ENCODE data around the gene GPR89A.
"Not testable (repeated sequence)": the region's sequence is repeated elsewhere in the genome, so short reads cannot be mapped to it uniquely, and the experiment has no call there.

Gene GPR89A

GRCh38 chr1:145708063-145708462, 100.3 kb downstream of the GPR89A start:
- Histone ChIP-seq H3K4me1 (ENCODE audit: insufficient read depth, insufficient read length) (peaks cover 10% of the 10 kb centered on the region), H3K27me3 (ENCODE audit: insufficient read depth, insufficient read length) (no peaks in the 10 kb centered on the region), H3K4me3 (ENCODE audit: insufficient read length, low read depth) (no peak overlapping the region), H3K36me3 (ENCODE audit: insufficient read depth, insufficient read length, low read length) (no peaks in the 10 kb centered on the region), H3K9me3 (ENCODE audit: insufficient read depth, low read length) (no peaks in the 10 kb centered on the region), H3K9ac (ENCODE audit: insufficient read length, low read depth) (no peak overlapping the region)
- TF ChIP-seq SUZ12 (IDR thresholded peaks at IDR 0.05; ENCODE audit: extremely low read depth, insufficient read depth, insufficient read length) (no peak), ZNF274 (IDR thresholded peaks at IDR 0.05; ENCODE audit: low read depth, low read length) (no peak), YY1 (IDR thresholded peaks at IDR 0.05; ENCODE audit: insufficient read depth, insufficient read length) (no peak)
- DNase-seq (ENCODE audit: low read depth, low spot score): no peak

- no peak for DNase-seq (ENCODE audit: low read depth, low spot score)
- Histone ChIP-seq H3K27me3 (ENCODE audit: insufficient read depth, insufficient read length) (no peaks in the 10 kb centered on the region), H3K9me3 (ENCODE audit: insufficient read depth, low read length) (no peaks in the 10 kb centered on the region), H3K4me1 (ENCODE audit: insufficient read depth, insufficient read length) (peaks cover 15% of the 10 kb centered on the region), H3K4me3 (ENCODE audit: insufficient read length, low read depth) (no peak overlapping the region), H3K36me3 (ENCODE audit: insufficient read depth, insufficient read length, low read length) (no peaks in the 10 kb centered on the region), H3K9ac (ENCODE audit: insufficient read length, low read depth) (no peak overlapping the region)
- TF ChIP-seq YY1 (IDR thresholded peaks at IDR 0.05; ENCODE audit: insufficient read depth, insufficient read length) (no peak), SUZ12 (IDR thresholded peaks at IDR 0.05; ENCODE audit: extremely low read depth, insufficient read depth, insufficient read length) (no peak), ZNF274 (IDR thresholded peaks at IDR 0.05; ENCODE audit: low read depth, low read length) (no peak)
Measured at GRCh38 chr1:145710291-145711027, 102.7 kb downstream of the GPR89A start.

GRCh38 chr1:145711213-145711651, 103.4 kb downstream of the GPR89A start:
- TF ChIP-seq YY1 (IDR thresholded peaks at IDR 0.05; ENCODE audit: insufficient read depth, insufficient read length) (no peak), SUZ12 (IDR thresholded peaks at IDR 0.05; ENCODE audit: extremely low read depth, insufficient read depth, insufficient read length) (no peak), ZNF274 (IDR thresholded peaks at IDR 0.05; ENCODE audit: low read depth, low read length) (no peak)
- Histone ChIP-seq H3K4me1 (ENCODE audit: insufficient read depth, insufficient read length) (peaks cover 22% of the 10 kb centered on the region), H3K4me3 (ENCODE audit: insufficient read length, low read depth) (no peak overlapping the region)

GRCh38 chr1:145714524-145715111, 106.8 kb downstream of the GPR89A start:
- Histone ChIP-seq H3K36me3 (ENCODE audit: insufficient read depth, insufficient read length, low read length) (no peaks in the 10 kb centered on the region), H3K4me1 (ENCODE audit: insufficient read depth, insufficient read length) (peaks cover 14% of the 10 kb centered on the region), H3K4me3 (ENCODE audit: insufficient read length, low read depth) (no peak overlapping the region), H3K9me3 (ENCODE audit: insufficient read depth, low read length) (no peaks in the 10 kb centered on the region), H3K27me3 (ENCODE audit: insufficient read depth, insufficient read length) (peaks cover 3% of the 10 kb centered on the region), H3K9ac (ENCODE audit: insufficient read length, low read depth) (no peak overlapping the region)
- TF ChIP-seq ZNF274 (IDR thresholded peaks at IDR 0.05; ENCODE audit: low read depth, low read length) (no peak), SUZ12 (IDR thresholded peaks at IDR 0.05; ENCODE audit: extremely low read depth, insufficient read depth, insufficient read length) (no peak)
- no peak for DNase-seq (ENCODE audit: low read depth, low spot score)

More at GRCh38 chr1:145711213-145711651, 103.4 kb downstream of the GPR89A start:
- Histone ChIP-seq H3K27me3 (ENCODE audit: insufficient read depth, insufficient read length) (no peaks in the 10 kb centered on the region), H3K9ac (ENCODE audit: insufficient read length, low read depth) (no peak overlapping the region), H3K36me3 (ENCODE audit: insufficient read depth, insufficient read length, low read length) (no peaks in the 10 kb centered on the region), H3K9me3 (ENCODE audit: insufficient read depth, low read length) (no peaks in the 10 kb centered on the region)
- no peak for DNase-seq (ENCODE audit: low read depth, low spot score)

GRCh38 chr1:145716641-145717345, 109.0 kb downstream of the GPR89A start:
- Histone ChIP-seq H3K4me1 (ENCODE audit: insufficient read depth, insufficient read length) (peaks cover 14% of the 10 kb centered on the region), H3K4me3 (ENCODE audit: insufficient read length, low read depth) (no peak overlapping the region), H3K36me3 (ENCODE audit: insufficient read depth, insufficient read length, low read length) (no peaks in the 10 kb centered on the region), H3K9ac (ENCODE audit: insufficient read length, low read depth) (no peak overlapping the region), H3K9me3 (ENCODE audit: insufficient read depth, low read length) (no peaks in the 10 kb centered on the region), H3K27me3 (ENCODE audit: insufficient read depth, insufficient read length) (peaks cover 16% of the 10 kb centered on the region)
- DNase-seq (ENCODE audit: low read depth, low spot score): no peak
- TF ChIP-seq SUZ12 (IDR thresholded peaks at IDR 0.05; ENCODE audit: extremely low read depth, insufficient read depth, insufficient read length): no peak
- TF ChIP-seq ZNF274 (IDR thresholded peaks at IDR 0.05; ENCODE audit: low read depth, low read length): no peak
- no peak for TF ChIP-seq YY1 (IDR thresholded peaks at IDR 0.05; ENCODE audit: insufficient read depth, insufficient read length)

- Histone ChIP-seq H3K9me3 (ENCODE audit: insufficient read depth, low read length) (no peaks in the 10 kb centered on the region), H3K36me3 (ENCODE audit: insufficient read depth, insufficient read length, low read length) (no peaks in the 10 kb centered on the region), H3K27me3 (ENCODE audit: insufficient read depth, insufficient read length) (peaks cover 21% of the 10 kb centered on the region), H3K4me3 (ENCODE audit: insufficient read length, low read depth) (no peak overlapping the region), H3K4me1 (ENCODE audit: insufficient read depth, insufficient read length) (peaks cover 14% of the 10 kb centered on the region), H3K9ac (ENCODE audit: insufficient read length, low read depth) (no peak overlapping the region)
- no peak for TF ChIP-seq ZNF274 (IDR thresholded peaks at IDR 0.05; ENCODE audit: low read depth, low read length)
- TF ChIP-seq SUZ12 (IDR thresholded peaks at IDR 0.05; ENCODE audit: extremely low read depth, insufficient read depth, insufficient read length): no peak
- TF ChIP-seq YY1 (IDR thresholded peaks at IDR 0.05; ENCODE audit: insufficient read depth, insufficient read length): no peak
- DNase-seq (ENCODE audit: low read depth, low spot score): no peak
Measured at GRCh38 chr1:145717833-145718232, 110.0 kb downstream of the GPR89A start.

GRCh38 chr1:145718465-145718864, 110.7 kb downstream of the GPR89A start:
- not testable (repeated sequence) for H3K9ac ChIP-seq (ENCODE audit: insufficient read length, low read depth); H3K4me3 ChIP-seq (ENCODE audit: insufficient read length, low read depth); DNase-seq (ENCODE audit: low read depth, low spot score); H3K36me3 ChIP-seq (ENCODE audit: insufficient read depth, insufficient read length, low read length); H3K9me3 ChIP-seq (ENCODE audit: insufficient read depth, low read length)
- peaks cover 21% of the 10 kb centered on the region for H3K27me3 ChIP-seq (ENCODE audit: insufficient read depth, insufficient read length)
- peaks cover 14% of the 10 kb centered on the region for H3K4me1 ChIP-seq (ENCODE audit: insufficient read depth, insufficient read length)

All from NT2/D1 (cell line).